Brain pericyte (primary cell): ENCODE data around the gene ATP13A1.

ENCODE experiments used
- DNase-seq: peaks from one replicate; pipeline ENCODE4 v3.0.0-alpha.2; 2012; ENCODE audit warnings: low read depth, low spot score

ATP13A1 gene

DNA sequence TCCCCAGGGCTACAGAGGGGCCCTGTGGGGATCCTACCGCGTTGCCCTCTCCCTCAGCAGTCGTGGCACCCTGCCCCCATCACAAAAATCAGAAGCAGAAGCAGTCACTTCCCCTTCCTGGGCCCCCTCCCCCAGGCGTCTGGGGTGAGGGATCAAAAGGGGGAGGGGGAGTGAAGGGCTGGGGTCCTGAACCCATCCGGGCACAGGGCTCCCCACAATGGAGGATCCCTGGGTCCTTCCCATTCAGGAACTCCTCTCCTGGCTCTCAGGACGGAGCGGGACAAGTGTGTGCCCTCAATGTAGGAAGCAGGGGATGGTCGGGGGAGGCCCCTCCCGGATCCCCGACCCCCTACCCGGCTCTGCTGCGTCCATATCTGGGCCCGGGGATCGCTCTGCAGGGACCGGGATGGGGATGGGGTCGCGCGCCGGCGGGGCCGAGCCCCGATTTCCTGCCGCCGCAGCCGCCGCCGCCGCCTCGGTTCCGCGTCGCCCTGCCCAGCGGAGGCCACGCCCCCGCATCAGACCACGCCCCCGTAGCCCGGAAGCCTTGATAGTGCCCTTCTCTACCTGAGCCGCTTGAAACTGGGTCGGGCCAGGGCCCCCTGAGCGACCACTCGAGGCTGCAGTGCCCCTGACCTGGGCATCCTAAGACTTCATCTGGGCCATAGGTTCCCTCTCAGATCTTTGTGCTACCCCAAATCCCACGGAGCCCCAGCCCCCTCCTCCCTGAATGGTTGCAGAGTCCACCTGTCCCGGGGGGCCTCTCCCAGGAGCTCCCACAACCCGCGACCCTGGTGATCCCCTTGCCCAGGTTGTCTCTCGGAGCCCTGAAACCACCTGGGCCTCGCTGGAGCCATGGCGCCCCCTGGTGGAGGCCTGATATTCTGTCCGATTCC lies 20.1 kb downstream of the ATP13A1 start, which contains the start of gene GMIP:
GMIP (minus strand) TSS at position 500 of the 896 bp plus-strand sequence; CDS start at position 372, 128 bp downstream.
- no peak for DNase-seq

GRCh38 chr19:19642506-19643157 lies 20.8 kb downstream of the ATP13A1 start:
- DNase-seq, result no peak

DNA sequence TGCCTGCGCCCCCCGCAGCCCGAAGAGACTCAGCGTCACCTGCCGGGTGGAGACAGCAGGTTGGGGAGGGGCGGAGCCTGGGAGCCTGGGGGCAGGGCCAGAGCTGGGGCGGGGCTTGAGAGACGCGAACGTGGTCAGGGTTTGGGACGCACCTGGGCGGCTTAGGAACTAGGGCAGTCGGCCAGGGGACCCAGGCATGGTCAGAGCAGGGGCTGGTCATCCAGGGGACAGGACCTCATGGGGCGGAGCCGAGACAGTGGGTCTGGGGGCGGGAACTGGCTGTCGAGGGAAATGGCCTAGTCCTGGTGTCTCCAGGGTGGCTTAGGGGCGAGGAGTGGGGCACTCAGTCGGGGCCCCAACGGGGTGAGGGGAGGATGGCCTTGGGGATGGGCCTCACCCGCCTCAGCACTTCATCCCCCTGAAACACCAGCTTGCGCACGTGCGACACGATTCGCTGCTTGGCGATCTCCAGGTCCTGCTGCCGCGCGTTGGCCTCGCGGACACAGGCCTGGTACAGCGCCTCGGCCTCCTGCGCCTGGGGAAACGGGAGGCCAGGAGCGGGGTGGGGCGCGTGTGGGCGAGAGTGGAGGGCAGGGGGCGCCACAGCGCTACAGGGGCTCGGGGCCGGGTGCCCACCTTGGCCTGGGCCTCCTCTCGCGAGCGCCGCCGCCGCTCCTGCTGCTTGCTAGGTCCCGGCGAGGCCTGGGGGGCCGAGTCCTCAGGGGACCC lies 25.8 kb downstream of the ATP13A1 start:
- no peak for DNase-seq

DNA sequence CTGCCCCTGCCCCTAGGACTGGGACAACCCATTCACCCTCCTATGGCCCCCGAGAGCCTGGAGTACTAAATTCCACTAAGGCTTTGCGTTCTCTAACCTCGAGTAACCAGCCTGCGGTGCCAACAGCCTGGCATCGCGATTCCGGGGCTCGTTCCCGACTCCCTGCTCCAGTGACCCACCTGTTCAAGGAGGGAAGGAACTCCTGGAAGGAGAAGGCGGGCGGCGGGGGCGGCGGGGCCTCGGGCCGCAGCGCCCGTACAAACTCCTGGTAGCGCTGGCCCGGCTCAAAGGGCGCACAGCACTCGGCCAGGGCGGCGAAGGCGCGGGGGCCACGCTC lies 26.3 kb downstream of the ATP13A1 start:
- DNase-seq, result no peak

DNA sequence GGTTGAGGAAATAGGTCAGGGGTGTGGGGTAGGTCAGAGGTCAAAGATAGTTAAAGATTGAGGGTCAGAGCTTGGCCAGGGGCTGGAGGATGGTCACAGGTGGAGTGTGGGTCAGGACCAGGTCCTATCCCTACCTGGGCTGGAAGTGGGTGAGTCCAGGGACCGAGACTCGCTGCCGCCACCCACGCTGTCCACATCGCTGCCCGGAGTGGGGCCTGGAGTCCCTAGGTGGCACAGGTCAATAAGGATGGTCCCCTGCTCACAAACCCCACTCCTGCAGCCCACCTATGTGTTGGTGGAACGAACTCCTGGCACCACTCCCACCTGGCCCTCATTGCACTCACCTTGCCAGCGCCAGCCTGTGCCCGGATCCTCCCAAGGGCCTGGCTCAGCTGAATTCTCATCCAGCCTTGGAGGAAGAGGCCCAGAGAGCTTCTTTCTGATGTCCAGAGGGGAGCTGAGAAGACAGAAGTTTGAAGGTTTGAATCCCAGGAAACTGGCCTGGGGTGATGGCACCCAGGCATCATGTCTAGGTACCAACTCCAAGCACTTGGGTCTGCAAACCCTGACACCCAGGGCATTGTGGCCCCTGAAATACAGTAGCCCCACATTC lies 26.8 kb downstream of the ATP13A1 start:
- DNase-seq, result no peak

- no peak for DNase-seq
Measured at GRCh38 chr19:19635313-19635702, 28.2 kb downstream of the ATP13A1 start.

GRCh38 chr19:19634516-19635312 lies 28.8 kb downstream of the ATP13A1 start:
- DNase-seq, result no peak

DNA sequence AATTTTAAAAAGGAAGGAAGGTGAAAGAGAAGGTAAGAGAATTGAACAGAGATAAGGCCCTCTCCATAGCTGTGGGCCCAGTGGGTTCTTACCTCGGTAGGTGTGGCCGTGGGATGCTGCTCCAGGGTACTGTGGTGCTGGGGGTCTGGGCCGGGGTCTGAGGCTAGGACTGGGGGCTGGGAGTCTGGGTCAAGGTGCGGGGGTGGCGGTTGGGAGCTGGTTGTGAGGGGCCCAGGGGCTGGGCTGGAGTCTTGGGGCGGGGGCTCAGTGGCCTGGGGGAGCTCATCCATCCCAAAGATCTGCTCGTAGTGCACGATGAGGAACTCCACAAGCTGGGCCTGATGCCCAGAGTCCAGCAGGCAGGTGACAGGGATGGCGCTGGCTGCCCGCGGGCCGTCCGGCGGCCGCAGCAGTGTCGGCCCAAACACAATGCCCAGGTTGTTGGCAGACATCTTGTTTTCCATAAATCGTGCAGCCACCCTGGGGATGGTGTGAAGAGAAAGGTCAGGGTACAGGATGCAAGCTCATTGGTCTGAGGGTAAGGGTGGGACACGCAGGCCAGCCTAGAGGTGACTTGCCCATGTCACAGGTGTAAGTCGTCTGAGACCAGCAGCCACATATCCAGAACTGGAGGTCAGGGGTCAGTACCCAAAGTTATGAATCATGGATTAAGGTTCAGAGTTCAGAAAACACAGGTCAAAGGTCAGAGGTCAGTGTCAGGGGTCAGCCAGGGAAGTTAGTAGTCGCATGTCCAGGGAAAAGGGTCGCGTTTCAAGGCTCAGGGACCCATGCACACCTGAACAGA lies 29.6 kb downstream of the ATP13A1 start:
- no peak for DNase-seq

- DNase-seq, result no peak
Measured at GRCh38 chr19:19632661-19633060, 30.8 kb downstream of the ATP13A1 start.

DNA sequence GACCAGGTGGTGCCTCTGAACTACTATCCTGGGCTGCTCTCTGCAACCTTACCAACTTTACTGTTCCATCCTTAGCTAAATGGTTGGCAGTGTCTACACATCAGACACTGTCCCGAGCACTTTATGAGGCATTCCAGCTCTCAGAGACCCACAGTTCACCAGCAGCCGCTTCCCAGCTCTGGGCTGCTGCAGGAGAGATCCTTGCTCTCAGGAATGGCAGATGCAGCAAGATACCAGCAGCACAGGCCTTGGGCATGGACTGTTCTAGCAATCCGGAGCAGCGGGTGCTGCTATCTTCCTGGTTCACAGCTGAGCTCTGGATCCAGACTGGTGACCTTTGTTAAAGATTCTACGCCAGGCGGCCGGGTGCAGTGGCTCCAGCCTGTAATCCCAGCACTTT lies 32.1 kb downstream of the ATP13A1 start:
- no peak for DNase-seq

- no peak for DNase-seq
Measured at GRCh38 chr19:19630426-19630825, 33.0 kb downstream of the ATP13A1 start.

GRCh38 chr19:19630062-19630414 lies 33.4 kb downstream of the ATP13A1 start:
- no peak for DNase-seq

- DNase-seq, result no peak
Measured at GRCh38 chr19:19628501-19629134, 34.9 kb downstream of the ATP13A1 start.

- DNase-seq, result no peak
Measured at GRCh38 chr19:19627621-19628500, 35.6 kb downstream of the ATP13A1 start, which contains the start of gene LPAR2. LPAR2 (minus strand) TSS chr19:19628220; CDS start chr19:19627275, 945 bp downstream.

DNA sequence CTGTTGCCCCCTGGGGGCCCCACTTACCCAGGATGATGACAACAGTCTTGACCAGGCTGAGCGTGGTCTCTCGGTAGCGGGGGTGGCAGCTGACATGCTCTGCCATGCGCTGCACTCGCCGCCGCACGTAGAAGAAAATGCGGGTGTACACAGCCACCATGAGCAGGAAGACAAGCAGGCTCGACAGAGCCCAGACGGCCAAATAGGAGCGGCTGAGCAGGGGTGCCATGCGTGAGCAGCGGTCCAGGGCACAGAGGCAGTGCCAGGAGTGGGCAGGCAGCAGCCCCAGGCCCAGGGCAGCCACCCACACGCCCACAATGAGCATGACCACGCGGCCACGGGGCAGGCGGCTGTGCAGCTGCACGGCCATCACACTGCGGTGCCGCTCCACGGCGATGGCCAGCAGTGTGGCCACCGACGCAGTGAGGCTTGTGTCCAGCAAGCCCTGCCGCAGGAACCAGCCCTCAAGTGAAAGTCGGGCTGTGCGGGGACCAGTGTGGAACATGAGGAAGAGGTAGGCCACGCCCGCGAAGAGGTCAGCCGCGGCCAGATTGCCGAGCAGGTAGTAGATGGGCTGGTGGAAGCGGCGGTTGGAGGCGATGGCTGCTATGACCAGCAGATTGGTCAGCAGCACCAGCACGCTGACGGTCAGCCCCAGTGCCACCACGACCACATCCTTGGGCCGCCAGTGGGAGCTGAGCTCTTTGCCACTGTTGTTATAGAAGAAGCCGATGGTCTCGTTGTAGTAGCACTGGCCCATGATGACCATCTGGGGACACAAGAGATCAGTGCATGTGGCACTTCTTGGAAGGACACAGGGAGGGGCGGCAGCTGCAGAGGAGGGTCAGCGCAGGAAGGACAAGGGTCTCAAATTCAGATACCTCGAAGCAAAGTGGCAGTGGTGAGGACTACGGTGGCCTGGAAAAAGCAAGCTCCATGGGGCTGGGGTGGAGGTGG lies 36.7 kb downstream of the ATP13A1 start:
- no peak for DNase-seq

DNA sequence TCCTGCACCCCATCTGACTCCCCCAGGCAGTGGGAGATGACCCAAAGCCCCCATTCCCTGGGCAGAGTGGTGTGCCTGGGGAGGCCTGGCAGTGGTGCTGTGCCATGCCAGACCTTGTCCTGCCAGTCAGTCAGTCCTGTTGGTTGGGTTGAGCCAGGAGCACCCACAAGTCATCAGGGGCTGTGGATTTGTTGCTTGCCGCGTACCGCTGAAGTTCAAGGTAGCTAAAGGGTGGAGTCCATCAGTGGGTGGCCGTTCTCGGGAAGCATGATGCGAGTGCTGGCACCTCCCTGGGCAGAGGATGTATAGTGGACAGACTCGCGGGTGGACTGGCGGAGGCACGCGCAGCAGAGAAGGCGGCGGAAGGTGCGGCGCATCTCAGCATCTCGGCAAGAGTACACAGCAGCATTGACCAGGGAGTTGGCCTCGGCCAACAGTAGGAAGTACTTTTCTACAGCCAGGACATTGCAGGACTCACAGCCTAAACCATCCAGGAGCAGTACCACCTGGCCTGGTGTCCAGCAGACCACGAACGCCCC lies 39.4 kb downstream of the ATP13A1 start:
- no peak for DNase-seq

- DNase-seq, result no peak
Measured at GRCh38 chr19:19623383-19623782, 40.1 kb downstream of the ATP13A1 start.
